Right atrium auricular region (tissue), 2 donors: ENCODE data around the gene CCDC68. TPM values are rescaled to one million over a fixed set of nuclear protein-coding genes. Genes with fewer than 3 reads are reported as not detected.

Experiments used
- DNase-seq: peaks from one replicate; pipeline ENCODE4 v3.0.0-alpha.2; 2019; ENCODE audit warnings: low spot score
- H3K27ac ChIP-seq, 2 donors: fragments of 200-600 bp; sonication (generic); 1 replicate in 1 of 2; 2 replicates in 1 of 2; pipeline ENCODE4 v1.5.1; 2016 to 2019
- H3K27me3 ChIP-seq, 2 donors: fragments of 200-600 bp; sonication (generic); one replicate each; pipeline versions ENCODE4 v1.5.1 to v1.6.0; 2017 to 2019
- H3K36me3 ChIP-seq: fragments of 200-600 bp; sonication (generic); one replicate; pipeline ENCODE4 v1.5.1; 2016
- H3K4me1 ChIP-seq, 2 donors: fragments of 200-600 bp; sonication (generic); one replicate each; pipeline versions ENCODE4 v1.5.1 to v1.6.0; 2017 to 2019
- H3K4me3 ChIP-seq, 2 donors: fragments of 200-600 bp; sonication (generic); 1 replicate in 1 of 2; 2 replicates in 1 of 2; pipeline ENCODE4 v1.5.1; 2017 to 2019; ENCODE audit warnings: mild to moderate bottlenecking in 1 of 2, moderate library complexity in 1 of 2
- H3K9me3 ChIP-seq, 2 donors: fragments of 200-600 bp; sonication (generic); one replicate each; pipeline ENCODE4 v1.5.1; 2019
- total RNA-seq, 2 donors: library from RNA; depleted of rRNA; stranded (reverse); fragments of >200 nt; gene quantifications; one replicate each; pipeline ENCODE4 v1.1.0, GENCODE V29; 2016
- TF ChIP-seq, protein P1 (sequence below), 2 donors: fragments of 200-600 bp; sonication (generic); IDR thresholded peaks; one replicate each; pipeline ENCODE4 v1.5.1; 2019; ENCODE audit warnings: antibody characterized with exemption in 2 of 2

Gene CCDC68
- total RNA-seq, 2 donors from 2014 or later: 7.3 to 8.0 TPM

DNA sequence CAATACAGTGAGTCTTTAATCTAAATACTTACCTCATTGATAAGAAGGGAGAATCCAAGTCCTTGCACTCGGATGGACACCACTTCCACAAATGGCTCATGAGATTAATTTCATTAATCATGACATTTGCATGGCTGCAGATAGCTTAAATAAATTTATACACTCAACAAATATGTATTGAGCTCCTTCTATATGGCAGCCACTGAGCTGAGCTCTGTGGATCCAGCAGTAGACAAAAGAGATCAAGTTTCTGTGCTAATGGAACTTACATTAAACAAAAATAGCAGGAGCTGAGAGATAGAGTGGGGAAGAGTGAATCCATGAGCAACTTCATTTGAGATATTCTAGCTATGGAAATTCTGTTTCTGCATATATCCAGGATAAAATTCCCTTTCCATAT, 86.6 kb downstream of the CCDC68 start:
- Histone ChIP-seq H3K36me3 (no peaks in the 10 kb centered on the region), H3K27ac (no peak overlapping the region), H3K9me3 (no peaks in the 10 kb centered on the region), H3K4me1 (no peaks in the 10 kb centered on the region), H3K4me3 (no peak overlapping the region), H3K27me3 (no peaks in the 10 kb centered on the region)
- DNase-seq: no peak
- TF ChIP-seq, protein P1, sequence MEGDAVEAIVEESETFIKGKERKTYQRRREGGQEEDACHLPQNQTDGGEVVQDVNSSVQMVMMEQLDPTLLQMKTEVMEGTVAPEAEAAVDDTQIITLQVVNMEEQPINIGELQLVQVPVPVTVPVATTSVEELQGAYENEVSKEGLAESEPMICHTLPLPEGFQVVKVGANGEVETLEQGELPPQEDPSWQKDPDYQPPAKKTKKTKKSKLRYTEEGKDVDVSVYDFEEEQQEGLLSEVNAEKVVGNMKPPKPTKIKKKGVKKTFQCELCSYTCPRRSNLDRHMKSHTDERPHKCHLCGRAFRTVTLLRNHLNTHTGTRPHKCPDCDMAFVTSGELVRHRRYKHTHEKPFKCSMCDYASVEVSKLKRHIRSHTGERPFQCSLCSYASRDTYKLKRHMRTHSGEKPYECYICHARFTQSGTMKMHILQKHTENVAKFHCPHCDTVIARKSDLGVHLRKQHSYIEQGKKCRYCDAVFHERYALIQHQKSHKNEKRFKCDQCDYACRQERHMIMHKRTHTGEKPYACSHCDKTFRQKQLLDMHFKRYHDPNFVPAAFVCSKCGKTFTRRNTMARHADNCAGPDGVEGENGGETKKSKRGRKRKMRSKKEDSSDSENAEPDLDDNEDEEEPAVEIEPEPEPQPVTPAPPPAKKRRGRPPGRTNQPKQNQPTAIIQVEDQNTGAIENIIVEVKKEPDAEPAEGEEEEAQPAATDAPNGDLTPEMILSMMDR (IDR thresholded peaks at IDR 0.05): no peak

DNA sequence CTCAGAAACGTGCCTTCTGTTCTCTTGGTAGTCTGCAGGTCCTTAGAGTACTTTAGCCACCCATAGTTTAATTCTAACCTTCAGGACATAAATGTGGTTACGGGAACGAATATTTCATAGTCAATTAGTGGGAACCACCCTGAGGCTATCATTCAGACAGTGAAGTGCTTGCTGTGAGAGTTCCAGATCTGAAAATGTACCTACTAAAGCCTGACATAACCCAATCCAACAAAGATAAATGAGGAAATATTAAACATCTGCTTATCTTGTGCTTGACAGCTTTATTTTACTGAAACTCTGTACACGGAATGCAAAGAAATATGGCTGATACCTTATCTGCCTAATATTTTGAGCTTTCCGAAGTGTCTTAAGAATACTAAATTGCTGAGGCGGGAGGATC, 88.0 kb downstream of the CCDC68 start:
- TF ChIP-seq, protein P1 (IDR thresholded peaks at IDR 0.05): no peak
- no peaks in the 10 kb centered on the region for H3K4me1 ChIP-seq
- no peak for DNase-seq
- no peaks in the 10 kb centered on the region for H3K36me3 ChIP-seq
- no peaks in the 10 kb centered on the region for H3K9me3 ChIP-seq
- no peak overlapping the region for H3K4me3 ChIP-seq
- no peak overlapping the region for H3K27ac ChIP-seq
- H3K27me3 ChIP-seq: no peaks in the 10 kb centered on the region

DNA sequence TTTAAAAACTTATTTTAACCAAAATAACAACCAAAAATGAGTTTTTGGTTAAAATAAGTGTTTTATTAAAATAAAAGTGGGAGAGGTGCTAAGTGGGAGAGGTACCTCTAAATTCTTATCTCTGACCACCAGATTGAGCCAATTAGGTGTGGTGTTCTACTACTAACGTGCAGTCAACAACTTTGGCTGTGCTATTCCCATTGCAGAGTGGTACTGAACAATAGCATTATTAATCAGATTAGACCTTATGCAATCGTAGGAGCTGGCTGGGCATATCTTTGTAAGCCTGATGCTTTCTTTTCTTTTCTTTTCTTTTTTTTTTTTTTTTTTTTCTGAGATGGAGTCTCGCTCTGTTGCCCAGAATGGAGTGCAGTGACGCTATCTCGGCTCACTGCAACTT, 92.1 kb downstream of the CCDC68 start:
- H3K27me3 ChIP-seq: no peaks in the 10 kb centered on the region
- TF ChIP-seq, protein P1 (IDR thresholded peaks at IDR 0.05): no peak
- no peaks in the 10 kb centered on the region for H3K36me3 ChIP-seq
- no peak overlapping the region for H3K27ac ChIP-seq
- no peak for DNase-seq
- no peak overlapping the region for H3K4me3 ChIP-seq
- no peaks in the 10 kb centered on the region for H3K9me3 ChIP-seq
- no peaks in the 10 kb centered on the region for H3K4me1 ChIP-seq

DNA sequence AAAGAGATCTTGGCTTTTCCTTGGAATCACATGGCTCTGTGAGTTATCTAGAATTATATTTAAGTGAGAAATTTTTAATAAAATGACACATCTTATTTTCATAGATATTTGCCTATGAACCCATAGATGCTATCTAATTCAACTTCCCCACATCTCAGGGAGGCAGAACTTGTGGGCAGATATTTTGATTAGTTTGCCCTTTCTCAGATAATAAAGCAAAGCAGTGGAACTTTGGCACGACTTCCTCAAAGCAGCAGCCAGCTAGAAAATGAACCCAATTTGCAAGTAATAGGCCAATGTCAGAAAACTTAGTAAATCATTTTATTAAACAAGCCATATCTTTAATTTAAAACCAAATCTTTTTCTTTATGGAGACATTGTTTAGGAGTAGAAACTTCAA, 98.3 kb downstream of the CCDC68 start:
- H3K27me3 ChIP-seq: no peaks in the 10 kb centered on the region
- H3K9me3 ChIP-seq: no peaks in the 10 kb centered on the region
- no peaks in the 10 kb centered on the region for H3K4me1 ChIP-seq
- no peaks in the 10 kb centered on the region for H3K36me3 ChIP-seq
- H3K4me3 ChIP-seq: no peak overlapping the region
- no peak for DNase-seq
- no peak overlapping the region for H3K27ac ChIP-seq
- TF ChIP-seq, protein P1 (IDR thresholded peaks at IDR 0.05): no peak

DNA sequence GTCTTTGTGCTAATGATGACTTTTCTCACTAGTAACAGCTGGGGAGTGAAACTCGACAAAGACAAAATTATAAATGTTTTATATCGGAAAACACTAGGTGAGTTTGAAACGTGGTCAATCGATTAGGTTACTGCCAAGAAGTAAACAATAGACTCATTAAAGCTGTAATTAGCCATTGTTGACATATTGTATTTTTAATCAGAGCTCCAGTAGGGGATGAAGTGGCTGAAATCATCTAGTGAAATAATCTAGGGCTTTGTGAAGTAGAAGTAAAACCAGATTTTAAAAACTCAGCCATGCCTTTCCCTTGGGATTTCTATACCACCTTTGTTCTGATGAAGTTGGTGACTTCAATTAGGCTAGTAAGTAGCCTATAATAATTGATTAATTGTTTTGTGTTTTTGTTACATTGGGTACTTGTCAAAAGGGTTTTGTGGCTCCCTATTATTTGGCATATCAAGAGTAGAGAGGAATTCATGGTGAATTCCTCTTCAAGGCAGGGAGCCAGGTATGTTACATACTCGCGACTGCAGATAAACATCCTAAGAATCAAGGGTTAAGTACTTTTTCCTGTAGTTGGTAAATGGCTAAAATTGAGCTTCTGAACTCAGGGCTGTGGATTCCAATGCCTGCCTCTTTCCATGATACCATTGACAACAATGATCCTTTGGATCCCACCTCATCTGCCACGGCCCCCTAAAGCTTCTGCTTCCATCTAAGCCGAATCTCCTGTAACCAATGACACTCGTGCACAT, 99.4 kb downstream of the CCDC68 start:
- DNase-seq: no peak
- no peaks in the 10 kb centered on the region for H3K36me3 ChIP-seq
- TF ChIP-seq, protein P1 (IDR thresholded peaks at IDR 0.05): no peak
- no peaks in the 10 kb centered on the region for H3K4me1 ChIP-seq
- no peaks in the 10 kb centered on the region for H3K27me3 ChIP-seq
- H3K4me3 ChIP-seq: no peak overlapping the region
- no peak overlapping the region for H3K27ac ChIP-seq
- no peaks in the 10 kb centered on the region for H3K9me3 ChIP-seq

DNA sequence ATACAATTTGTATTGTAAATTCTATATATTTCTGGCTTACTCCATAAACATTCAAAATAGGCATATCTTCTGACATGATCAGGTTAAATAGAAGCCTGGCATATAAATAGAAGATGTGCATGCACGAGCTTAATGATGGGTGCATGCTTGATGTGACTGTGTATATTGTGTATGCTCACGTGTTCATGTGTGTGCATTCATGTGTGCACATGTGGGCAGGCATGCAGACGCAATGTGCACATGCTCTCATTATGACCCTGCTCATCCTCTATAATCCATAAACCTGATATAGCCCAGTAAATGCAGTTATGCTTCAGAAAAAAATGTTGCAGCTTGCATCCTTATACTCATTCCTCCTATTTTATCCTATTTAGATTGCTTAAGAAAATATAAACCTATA, 101.8 kb downstream of the CCDC68 start:
- no peaks in the 10 kb centered on the region for H3K36me3 ChIP-seq
- DNase-seq: no peak
- TF ChIP-seq, protein P1 (IDR thresholded peaks at IDR 0.05): no peak
- no peak overlapping the region for H3K4me3 ChIP-seq
- H3K27me3 ChIP-seq: no peaks in the 10 kb centered on the region
- H3K4me1 ChIP-seq: no peaks in the 10 kb centered on the region
- no peak overlapping the region for H3K27ac ChIP-seq
- H3K9me3 ChIP-seq: no peaks in the 10 kb centered on the region
